HG03060 (cell line): ENCODE data around the gene WDR81.
A peak's percentile ranks its signal among the peaks of the same experiment; 100 is the strongest.
"Not testable (repeated sequence)": the region's sequence is repeated elsewhere in the genome, so short reads cannot be mapped to it uniquely, and the experiment has no call there.

ENCODE experiments used
- ATAC-seq: cut with Tn5 transposase; IDR thresholded peaks from one replicate; pipeline ENCODE4 v1.9.1; 2021; ENCODE audit warnings: low read depth, moderate number of reproducible peaks; ENCODE audit not compliant: unreplicated experiment

The WDR81 gene

DNA sequence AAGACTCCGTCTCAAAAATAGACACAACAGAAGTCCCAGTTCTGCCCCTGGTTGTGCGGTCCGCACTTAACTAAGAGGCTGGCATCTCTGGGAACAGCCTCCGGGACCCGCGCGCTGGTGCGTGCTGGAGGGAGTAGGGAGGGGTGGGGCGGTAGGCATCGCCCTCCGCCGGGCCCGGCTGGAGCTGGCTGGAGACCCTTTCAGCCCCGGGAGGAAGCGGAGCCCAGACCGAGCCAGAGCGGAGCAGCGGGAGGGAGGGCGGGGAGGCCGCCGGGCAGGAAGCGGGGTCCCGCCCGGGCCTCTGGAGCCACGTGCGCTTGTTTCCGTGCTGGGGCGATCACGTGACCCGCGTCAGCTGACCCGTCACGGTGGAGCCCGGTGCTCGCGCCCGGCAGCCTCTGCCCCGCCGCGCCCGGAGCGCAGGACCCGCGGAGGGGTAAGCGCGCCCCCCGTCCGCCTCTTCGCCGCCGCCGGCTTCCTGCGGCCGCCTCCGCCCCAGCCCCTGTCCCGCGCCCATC, at the start of gene WDR81:
Gene WDR81 (plus strand): TSS at position 354 of the 518 bp plus-strand sequence. CDS start 256 bp downstream, outside the sequence.
- no peak for ATAC-seq

DNA sequence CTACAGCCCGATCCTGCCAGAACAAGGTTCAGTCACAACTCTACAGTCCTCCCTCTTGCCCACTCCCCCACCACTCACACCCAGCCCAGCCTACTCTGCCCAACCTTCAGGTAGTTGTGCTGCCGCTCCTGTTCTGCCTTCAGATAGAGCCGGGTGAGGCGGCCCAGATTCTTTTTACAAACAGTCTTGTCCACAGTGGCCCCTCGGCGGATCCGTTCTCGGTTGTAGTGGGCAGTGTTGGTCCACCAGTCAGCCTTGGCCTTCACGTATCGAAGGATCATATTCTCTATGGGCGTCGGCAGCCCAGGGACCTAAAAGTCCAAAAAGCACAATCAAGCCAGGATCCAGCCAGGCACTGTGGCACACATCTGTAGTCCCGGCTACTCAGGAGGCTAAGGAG, 48.1 kb upstream of the WDR81 start:
- ATAC-seq: no peak

- no peak for ATAC-seq
These were observed 41.0 kb upstream of the WDR81 start for GRCh38 chr17:1683459-1683858.

DNA sequence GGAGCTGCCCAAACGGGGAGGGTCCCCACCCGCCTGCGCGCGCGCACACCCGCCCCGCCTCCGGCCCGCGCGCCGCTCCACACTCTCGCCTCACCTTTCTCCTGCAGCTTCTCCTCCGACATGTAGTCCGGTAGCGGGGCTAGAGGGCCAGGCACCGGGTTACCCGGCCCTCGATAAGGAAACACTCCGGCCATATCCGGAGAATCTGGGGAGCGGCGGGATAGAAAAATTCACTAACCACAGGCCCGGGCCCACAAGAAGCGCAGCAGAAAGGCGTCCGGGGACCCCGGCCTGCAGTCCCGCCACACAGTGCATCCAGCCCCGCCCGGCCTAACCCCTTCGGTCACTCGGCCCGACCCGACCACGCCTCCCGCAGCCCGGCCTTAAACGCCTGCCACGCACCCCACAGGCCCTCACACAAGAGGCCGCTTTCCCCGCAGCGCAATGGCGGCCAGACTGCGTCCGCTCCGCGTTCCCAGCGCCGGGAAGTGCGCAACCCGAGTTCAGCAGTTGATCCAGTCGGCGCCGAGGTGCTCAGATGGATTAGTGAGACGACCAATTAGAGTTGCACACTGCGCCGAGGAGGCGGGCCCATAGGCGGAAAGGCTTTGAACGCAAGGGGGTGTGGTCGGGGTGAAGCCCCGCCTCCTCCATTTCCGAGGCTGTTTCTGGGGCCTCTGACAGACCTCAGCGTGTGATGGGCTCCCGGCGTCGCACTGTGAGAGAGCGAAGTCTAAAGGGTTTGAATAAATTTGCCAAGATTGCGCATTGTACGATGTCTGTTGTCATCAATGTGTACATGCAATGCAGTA, 39.9 kb upstream of the WDR81 start, which contains the start of gene PRPF8:
Gene PRPF8 (minus strand): TSS at position 490 of the 812 bp plus-strand sequence. CDS start 296 bp downstream, at position 194.
- ATAC-seq: peak; percentile 96

GRCh38 chr17:1686086-1686485, 38.4 kb upstream of the WDR81 start:
- ATAC-seq: no peak

- not testable (repeated sequence) for ATAC-seq
These were observed 36.1 kb upstream of the WDR81 start for GRCh38 chr17:1688405-1688804.

- ATAC-seq: no peak
These were observed 33.8 kb upstream of the WDR81 start for GRCh38 chr17:1690544-1691221.

DNA sequence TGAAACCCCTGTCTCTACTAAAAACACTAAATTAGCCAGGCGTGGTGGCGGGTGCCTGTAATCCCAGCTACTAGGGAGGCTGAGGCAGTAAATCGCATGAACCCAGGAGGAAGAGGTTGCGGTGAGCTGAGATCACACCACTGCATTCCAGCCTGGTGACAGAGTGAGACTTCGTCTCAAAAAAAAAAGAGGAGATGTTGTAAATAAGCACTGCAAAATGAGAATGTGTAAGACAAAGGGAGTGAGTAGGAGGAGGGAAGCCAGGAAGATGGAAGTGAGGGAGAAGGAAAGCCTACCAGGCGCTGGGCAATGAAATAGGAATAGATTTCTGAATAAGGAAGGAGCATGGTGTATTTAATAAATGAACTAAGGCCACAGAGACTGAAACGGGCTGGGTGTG, 31.2 kb upstream of the WDR81 start:
- ATAC-seq: no peak

GRCh38 chr17:1695365-1695764, 29.1 kb upstream of the WDR81 start:
- no peak for ATAC-seq

DNA sequence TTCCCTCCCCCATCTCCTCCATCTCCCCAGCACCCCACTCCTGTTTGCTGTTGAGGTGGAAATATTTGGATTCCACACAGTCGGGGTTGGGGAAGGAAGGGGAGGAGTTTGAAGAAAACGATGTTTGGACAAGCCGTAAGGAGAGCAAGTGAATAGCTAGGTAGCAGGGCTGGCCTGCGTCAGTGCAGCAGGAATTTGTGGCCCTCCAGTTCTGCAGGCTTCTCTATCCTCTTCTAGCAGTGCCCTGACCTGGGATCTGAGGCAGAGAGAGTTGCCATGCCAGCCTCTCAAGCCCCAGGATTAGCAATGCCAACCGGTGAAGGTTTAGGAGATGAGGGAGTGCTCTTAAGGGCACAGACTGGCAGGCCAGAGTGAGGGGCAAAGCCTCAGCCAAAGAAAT, 26.8 kb upstream of the WDR81 start:
- ATAC-seq: no peak

DNA sequence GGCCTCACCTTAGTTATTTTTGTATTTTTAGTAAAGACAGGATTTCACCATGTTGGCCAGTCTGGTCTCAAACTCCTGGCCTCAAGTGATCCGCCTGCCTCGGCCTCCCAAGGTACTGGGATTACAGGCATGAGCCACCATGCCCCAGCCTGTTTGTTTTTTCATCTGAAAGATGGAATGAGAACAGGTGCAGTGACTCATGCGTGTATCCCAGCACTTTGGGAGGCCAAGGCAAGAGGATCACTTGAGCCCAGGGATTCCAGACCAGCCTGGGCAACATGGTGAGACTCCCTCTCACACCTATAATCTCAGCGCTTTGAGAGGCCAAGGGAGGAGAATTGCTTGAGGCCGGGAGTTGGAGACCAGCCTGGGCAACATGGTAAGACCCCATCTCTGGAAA, 24.6 kb upstream of the WDR81 start:
- not testable (repeated sequence) for ATAC-seq

DNA sequence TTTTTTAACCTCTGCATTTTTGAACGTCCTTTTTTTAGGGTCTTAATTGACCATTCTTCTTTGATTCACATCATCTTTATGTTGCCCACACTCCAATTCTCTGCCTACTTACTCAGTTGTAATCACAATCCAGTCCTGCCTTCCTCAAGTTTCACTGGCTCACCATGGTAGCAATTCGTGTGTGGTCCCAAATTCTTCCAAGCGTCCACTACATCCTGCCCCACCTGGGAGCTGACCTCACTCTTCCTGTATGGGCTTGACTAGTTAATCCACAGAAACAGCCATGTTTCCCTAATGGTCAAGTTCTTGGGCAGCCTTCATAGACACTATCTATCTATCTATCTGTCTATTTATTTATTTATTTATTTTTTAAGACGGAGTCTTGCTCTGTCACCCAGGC, 21.4 kb upstream of the WDR81 start:
- ATAC-seq: no peak

DNA sequence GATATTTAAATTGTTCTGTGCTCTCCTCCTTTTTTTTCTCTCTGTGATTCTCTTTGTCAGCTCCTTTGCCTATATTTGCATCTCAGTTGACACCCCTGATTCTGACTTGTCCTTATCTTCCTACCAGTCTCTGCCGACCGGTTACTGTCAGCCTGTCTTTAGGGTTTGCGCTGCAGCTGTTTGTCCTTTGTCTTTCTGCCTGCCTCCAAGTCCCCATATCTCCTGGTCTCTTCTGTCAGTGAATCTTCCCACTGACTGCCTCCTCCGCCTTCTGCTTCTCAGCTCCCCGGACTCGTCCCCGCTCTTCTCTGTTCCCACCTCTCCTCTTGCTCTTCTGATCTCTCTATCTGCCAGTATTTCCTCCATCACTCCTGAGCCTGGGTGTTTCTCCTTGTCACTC, 19.5 kb upstream of the WDR81 start:
- no peak for ATAC-seq

- ATAC-seq: no peak
These were observed 17.4 kb upstream of the WDR81 start for GRCh38 chr17:1707107-1707506.

GRCh38 chr17:1708791-1709346, 15.6 kb upstream of the WDR81 start:
- ATAC-seq: not testable (repeated sequence)

DNA sequence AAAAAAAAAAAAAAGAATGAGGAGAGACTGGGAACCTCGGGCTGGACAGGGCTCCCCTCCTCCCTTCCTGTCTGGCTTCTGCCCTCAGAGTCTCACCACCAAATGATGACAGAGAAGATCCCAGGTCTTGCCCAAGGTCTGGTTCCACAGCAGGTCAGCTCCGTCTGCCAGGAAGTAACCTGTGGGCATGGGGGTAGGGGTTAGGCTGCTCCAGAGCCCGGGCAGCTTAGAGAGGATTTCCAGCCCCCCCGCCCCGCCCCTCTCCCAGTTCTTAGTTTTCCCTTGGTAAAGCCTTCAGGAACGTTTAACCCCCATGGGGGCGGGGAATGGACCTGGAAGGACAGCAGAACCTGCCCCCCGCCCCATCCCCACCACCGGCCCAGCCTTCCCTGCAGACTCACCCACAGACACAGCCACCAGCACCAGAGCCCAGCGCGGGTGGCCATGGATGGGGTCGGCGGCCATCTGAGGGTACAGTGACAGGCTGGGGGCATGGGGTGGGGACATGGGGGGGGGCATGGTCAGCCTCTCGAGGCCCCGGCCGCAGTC, 15.0 kb upstream of the WDR81 start:
- ATAC-seq: no peak

- no peak for ATAC-seq
These were observed 14.3 kb upstream of the WDR81 start, which contains the start of gene TLCD2 for GRCh38 chr17:1709971-1710806. Gene TLCD2 (minus strand): TSS chr17:1710377. CDS start chr17:1710242, 135 bp downstream.

- ATAC-seq: no peak
These were observed 13.5 kb upstream of the WDR81 start for GRCh38 chr17:1710807-1711553.

GRCh38 chr17:1711804-1712203, 12.7 kb upstream of the WDR81 start:
- no peak for ATAC-seq
